ENCODE measurements around the gene INPP5D. TPM values are rescaled to one million over a fixed set of nuclear protein-coding genes. Genes with fewer than 3 reads are reported as not detected.
A peak's percentile ranks its signal among the peaks of the same experiment; 100 is the strongest.

Gene INPP5D
- total RNA-seq, 1 donor from 2014 or later, result 14.7 TPM

DNA sequence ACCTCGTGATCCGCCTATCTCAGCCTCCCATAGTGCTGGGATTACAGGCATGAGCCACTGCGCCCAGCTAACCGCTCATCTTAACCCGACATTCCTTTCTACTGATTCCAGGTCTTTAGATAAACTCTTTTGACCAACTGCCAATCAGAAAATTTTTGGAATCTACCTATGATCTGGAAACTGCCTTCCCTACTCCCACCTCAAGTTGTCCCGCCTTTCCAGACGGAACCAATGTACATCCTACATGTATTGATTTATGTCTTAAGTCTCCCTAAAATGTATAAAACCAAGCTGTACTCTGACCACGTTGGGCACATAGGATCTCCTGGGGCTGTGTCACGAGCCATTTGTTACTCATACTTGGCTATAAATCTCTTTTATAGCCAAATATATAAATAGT lies 30.8 kb upstream of the INPP5D start:
- H3K36me3 Mint-ChIP-seq (ENCODE audit: low read depth, unreplicated experiment), result no peaks in the 10 kb centered on the region
- no peak for TF ChIP-seq EZH2 (IDR thresholded peaks at IDR 0.05; ENCODE audit: insufficient read depth, low read length)
- TF ChIP-seq, protein P1, sequence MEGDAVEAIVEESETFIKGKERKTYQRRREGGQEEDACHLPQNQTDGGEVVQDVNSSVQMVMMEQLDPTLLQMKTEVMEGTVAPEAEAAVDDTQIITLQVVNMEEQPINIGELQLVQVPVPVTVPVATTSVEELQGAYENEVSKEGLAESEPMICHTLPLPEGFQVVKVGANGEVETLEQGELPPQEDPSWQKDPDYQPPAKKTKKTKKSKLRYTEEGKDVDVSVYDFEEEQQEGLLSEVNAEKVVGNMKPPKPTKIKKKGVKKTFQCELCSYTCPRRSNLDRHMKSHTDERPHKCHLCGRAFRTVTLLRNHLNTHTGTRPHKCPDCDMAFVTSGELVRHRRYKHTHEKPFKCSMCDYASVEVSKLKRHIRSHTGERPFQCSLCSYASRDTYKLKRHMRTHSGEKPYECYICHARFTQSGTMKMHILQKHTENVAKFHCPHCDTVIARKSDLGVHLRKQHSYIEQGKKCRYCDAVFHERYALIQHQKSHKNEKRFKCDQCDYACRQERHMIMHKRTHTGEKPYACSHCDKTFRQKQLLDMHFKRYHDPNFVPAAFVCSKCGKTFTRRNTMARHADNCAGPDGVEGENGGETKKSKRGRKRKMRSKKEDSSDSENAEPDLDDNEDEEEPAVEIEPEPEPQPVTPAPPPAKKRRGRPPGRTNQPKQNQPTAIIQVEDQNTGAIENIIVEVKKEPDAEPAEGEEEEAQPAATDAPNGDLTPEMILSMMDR (IDR thresholded peaks at IDR 0.05; ENCODE audit: insufficient read depth, low read depth, low read length), result no peak
- Histone ChIP-seq H3K36me3 (ENCODE audit: insufficient read depth, low read length) (no peaks in the 10 kb centered on the region), H3K4me3 (ENCODE audit: insufficient read depth, low read depth, low read length) (no peak overlapping the region), H3K9ac (ENCODE audit: low read length) (no peak overlapping the region), H3K27me3 (ENCODE audit: insufficient read depth, low read length) (no peaks in the 10 kb centered on the region), H3K4me2 (ENCODE audit: low read length) (no peak overlapping the region), H3K9me3 (ENCODE audit: insufficient read depth, low read depth, low read length) (no peaks in the 10 kb centered on the region), H3K27ac (ENCODE audit: low read depth, low read length) (no peak overlapping the region), H2AFZ (ENCODE audit: low read depth, low read length) (no peak overlapping the region), H3K4me1 (ENCODE audit: insufficient read depth, low read length) (peaks cover 16% of the 10 kb centered on the region), H4K20me1 (ENCODE audit: insufficient read depth, low read length) (no peaks in the 10 kb centered on the region), H3K79me2 (ENCODE audit: insufficient read depth, low read length) (no peaks in the 10 kb centered on the region)
- H3K4me1 Mint-ChIP-seq (ENCODE audit: low read depth, unreplicated experiment), result peaks cover 20% of the 10 kb centered on the region
- DNase-seq (ENCODE audit: low read depth), result no peak
- H3K9me3 Mint-ChIP-seq (ENCODE audit: unreplicated experiment), result no peaks in the 10 kb centered on the region
- no peak overlapping the region for H3K27ac Mint-ChIP-seq (ENCODE audit: unreplicated experiment)
- no peak for FAIRE-seq
- H3K4me3 Mint-ChIP-seq (ENCODE audit: unreplicated experiment), result no peak overlapping the region
- H3K27me3 Mint-ChIP-seq (ENCODE audit: low read depth, unreplicated experiment), result no peaks in the 10 kb centered on the region

DNA sequence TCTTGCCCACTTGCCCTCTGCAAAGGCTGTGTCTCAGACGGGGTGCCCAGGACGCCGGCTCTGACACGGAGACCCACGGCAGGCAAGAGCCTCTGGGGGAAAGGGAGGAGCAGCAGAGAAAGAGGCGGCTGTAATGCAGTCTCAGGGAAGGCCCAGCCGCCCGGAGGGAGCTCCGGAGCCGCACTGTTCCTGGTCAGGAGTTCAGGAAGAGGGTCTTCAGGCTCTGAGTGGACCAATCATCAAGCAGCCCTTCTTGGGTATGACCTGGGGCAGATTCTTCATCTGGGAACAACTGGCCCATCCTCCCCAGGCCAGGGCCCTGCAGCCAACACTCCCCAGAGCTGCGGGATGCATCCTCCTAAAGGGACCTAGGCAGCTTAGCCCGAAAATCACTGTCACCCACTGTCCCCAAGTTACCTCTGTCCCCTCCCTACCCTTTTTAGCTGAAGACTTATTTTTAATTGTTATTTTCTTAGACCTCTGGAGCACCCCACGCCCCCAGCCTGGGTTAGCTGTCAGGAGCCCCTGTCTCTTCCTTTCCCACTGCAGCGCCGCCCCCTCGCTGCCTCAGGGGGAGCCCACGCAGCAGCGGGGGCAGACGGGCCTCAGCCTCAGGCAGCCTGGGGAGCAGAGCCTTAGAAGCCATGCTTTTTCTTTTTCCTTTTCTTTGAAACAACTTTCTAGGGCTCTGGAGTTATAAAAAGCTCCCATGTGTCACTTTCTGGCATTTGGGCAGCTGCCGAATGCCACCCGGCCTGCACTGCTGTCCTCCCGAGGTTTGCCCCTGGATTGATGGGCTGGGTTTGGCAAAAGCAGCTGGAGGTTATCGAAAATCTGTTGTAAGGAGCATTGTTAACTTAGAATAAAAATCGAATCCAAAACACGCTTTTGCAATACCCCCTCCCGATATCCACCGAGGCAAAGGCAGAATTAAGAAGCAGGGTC lies 28.3 kb upstream of the INPP5D start:
- Histone ChIP-seq H3K36me3 (ENCODE audit: insufficient read depth, low read length) (no peaks in the 10 kb centered on the region), H3K79me2 (ENCODE audit: insufficient read depth, low read length) (no peaks in the 10 kb centered on the region), H3K27ac (ENCODE audit: low read depth, low read length) (no peak overlapping the region), H3K9ac (ENCODE audit: low read length) (no peak overlapping the region), H3K4me1 (ENCODE audit: insufficient read depth, low read length) (peaks cover 9% of the 10 kb centered on the region), H2AFZ (ENCODE audit: low read depth, low read length) (no peak overlapping the region), H3K27me3 (ENCODE audit: insufficient read depth, low read length) (no peaks in the 10 kb centered on the region), H3K4me2 (ENCODE audit: low read length) (no peak overlapping the region), H4K20me1 (ENCODE audit: insufficient read depth, low read length) (no peaks in the 10 kb centered on the region), H3K9me3 (ENCODE audit: insufficient read depth, low read depth, low read length) (no peaks in the 10 kb centered on the region), H3K4me3 (ENCODE audit: insufficient read depth, low read depth, low read length) (no peak overlapping the region)
- Mint-ChIP-seq H3K9me3 (ENCODE audit: unreplicated experiment) (peaks cover 3% of the 10 kb centered on the region), H3K4me3 (ENCODE audit: unreplicated experiment) (no peak overlapping the region), H3K4me1 (ENCODE audit: low read depth, unreplicated experiment) (peaks cover 8% of the 10 kb centered on the region), H3K27me3 (ENCODE audit: low read depth, unreplicated experiment) (no peaks in the 10 kb centered on the region), H3K27ac (ENCODE audit: unreplicated experiment) (peak overlapping the region; percentile 29), H3K36me3 (ENCODE audit: low read depth, unreplicated experiment) (no peaks in the 10 kb centered on the region)
- no peak for TF ChIP-seq EZH2 (IDR thresholded peaks at IDR 0.05; ENCODE audit: insufficient read depth, low read length)
- TF ChIP-seq, protein P1 (IDR thresholded peaks at IDR 0.05; ENCODE audit: insufficient read depth, low read depth, low read length), result no peak
- FAIRE-seq (no peak), DNase-seq (ENCODE audit: low read depth) (no peak)
